Parathyroid adenoma (tissue), 2 donors: Measurements from ENCODE around the gene UBE2E2.

Experiments
- H2AFZ ChIP-seq: fragments of 300-600 bp; sonication (generic); one replicate; pipeline ENCODE4 v1.7.0; 2017; ENCODE audit warnings: antibody characterized with exemption, mild to moderate bottlenecking
- H3K27ac ChIP-seq: fragments of 300-600 bp; sonication (generic); one replicate; pipeline ENCODE4 v1.7.0; 2017
- H3K27me3 ChIP-seq: fragments of 300-600 bp; sonication (generic); one replicate; pipeline ENCODE4 v1.7.0; 2017; ENCODE audit warnings: low read length; ENCODE audit not compliant: control insufficient read depth, insufficient read depth
- H3K36me3 ChIP-seq: fragments of 300-600 bp; sonication (generic); one replicate; pipeline ENCODE4 v1.7.0; 2017; ENCODE audit warnings: low read length; ENCODE audit not compliant: control insufficient read depth, insufficient read depth
- H3K4me1 ChIP-seq: fragments of 300-600 bp; sonication (generic); one replicate; pipeline ENCODE4 v1.7.0; 2017; ENCODE audit warnings: control low read depth
- H3K4me2 ChIP-seq: fragments of 300-600 bp; sonication (generic); one replicate; pipeline ENCODE4 v1.7.0; 2017; ENCODE audit warnings: low read length
- H3K4me3 ChIP-seq: fragments of 300-600 bp; sonication (generic); one replicate; pipeline ENCODE4 v1.7.0; 2017; ENCODE audit warnings: low read depth, low read length
- H3K79me2 ChIP-seq: fragments of 300-600 bp; sonication (generic); one replicate; pipeline ENCODE4 v1.7.0; 2017; ENCODE audit warnings: control low read depth
- H3K9ac ChIP-seq: fragments of 300-600 bp; sonication (generic); one replicate; pipeline ENCODE4 v1.7.0; 2017; ENCODE audit warnings: mild to moderate bottlenecking
- H3K9me3 ChIP-seq: fragments of 300-600 bp; sonication (generic); one replicate; pipeline ENCODE4 v1.7.0; 2017; ENCODE audit warnings: low read length; ENCODE audit not compliant: control insufficient read depth
- TF ChIP-seq, protein P1 (sequence below): fragments of 300-600 bp; sonication (generic); IDR thresholded peaks from one replicate; pipeline ENCODE4 v1.7.0; 2017; ENCODE audit warnings: antibody characterized with exemption, mild to moderate bottlenecking
- donor health status: primary hyperparathyroidism.

UBE2E2 gene

DNA sequence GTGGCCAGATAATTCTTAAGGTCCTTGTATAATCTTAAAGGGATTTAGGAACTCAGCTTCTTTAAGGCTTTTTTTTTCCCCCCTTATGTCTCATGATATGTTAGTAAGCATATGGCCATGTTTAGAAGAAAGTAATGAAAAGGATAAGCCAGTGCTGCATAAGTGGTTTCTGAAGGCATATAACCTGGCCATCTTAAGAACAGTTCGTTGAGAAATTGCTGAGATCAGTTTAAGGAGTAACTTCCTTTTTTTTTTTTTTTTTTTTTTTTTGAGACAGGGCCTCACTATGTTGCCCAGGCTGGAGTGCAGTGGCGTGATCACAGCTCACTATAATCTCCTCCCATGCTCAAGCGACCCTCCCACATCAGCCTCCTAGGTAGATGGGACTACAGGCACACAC, 51.7 kb downstream of the UBE2E2 start:
- Histone ChIP-seq H3K9ac (no peak overlapping the region), H2AFZ (no peak overlapping the region), H3K27me3 (no peaks in the 10 kb centered on the region), H3K36me3 (no peaks in the 10 kb centered on the region), H3K27ac (no peak overlapping the region), H3K79me2 (peaks cover 3% of the 10 kb centered on the region), H3K4me1 (no peaks in the 10 kb centered on the region), H3K4me2 (no peak overlapping the region), H3K4me3 (no peak overlapping the region), H3K9me3 (no peaks in the 10 kb centered on the region)
- TF ChIP-seq, protein P1, sequence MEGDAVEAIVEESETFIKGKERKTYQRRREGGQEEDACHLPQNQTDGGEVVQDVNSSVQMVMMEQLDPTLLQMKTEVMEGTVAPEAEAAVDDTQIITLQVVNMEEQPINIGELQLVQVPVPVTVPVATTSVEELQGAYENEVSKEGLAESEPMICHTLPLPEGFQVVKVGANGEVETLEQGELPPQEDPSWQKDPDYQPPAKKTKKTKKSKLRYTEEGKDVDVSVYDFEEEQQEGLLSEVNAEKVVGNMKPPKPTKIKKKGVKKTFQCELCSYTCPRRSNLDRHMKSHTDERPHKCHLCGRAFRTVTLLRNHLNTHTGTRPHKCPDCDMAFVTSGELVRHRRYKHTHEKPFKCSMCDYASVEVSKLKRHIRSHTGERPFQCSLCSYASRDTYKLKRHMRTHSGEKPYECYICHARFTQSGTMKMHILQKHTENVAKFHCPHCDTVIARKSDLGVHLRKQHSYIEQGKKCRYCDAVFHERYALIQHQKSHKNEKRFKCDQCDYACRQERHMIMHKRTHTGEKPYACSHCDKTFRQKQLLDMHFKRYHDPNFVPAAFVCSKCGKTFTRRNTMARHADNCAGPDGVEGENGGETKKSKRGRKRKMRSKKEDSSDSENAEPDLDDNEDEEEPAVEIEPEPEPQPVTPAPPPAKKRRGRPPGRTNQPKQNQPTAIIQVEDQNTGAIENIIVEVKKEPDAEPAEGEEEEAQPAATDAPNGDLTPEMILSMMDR, result no peak

DNA sequence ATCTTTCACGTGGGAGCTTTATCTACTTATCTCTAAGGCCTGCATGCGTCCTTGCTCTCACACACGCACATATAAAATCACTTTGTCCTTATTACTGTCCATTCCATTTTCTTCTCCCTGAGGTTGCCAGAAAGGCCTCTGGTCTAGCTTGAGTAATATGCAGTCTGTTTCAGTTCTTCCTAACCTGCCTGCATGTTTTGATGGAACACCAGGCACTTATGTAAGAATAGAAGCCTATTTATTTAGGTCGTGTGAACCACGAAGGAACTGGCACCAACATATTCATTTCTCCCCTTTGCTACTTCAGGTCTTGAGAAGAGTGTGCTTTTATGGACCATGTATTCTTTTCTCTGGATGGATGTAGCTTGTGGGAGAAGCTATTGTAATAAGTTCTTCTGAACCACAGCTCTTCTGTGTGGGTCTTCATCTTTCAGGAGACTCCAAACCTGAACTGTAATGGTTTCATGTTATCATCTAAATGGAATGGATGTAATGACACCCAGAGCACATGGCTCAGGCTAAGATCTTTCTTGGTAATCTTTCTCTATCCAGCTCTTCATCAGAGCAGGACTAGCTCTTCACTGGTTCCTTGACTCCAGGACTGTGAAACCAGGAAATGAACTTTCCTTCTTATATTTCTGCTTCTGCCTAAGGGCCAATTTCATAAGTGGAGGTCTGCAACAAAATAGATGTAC, 53.8 kb downstream of the UBE2E2 start:
- no peak overlapping the region for H3K4me3 ChIP-seq
- no peaks in the 10 kb centered on the region for H3K27me3 ChIP-seq
- TF ChIP-seq, protein P1, result no peak
- no peaks in the 10 kb centered on the region for H3K9me3 ChIP-seq
- H3K79me2 ChIP-seq, result no peaks in the 10 kb centered on the region
- H3K4me2 ChIP-seq, result no peak overlapping the region
- H3K4me1 ChIP-seq, result no peaks in the 10 kb centered on the region
- H3K27ac ChIP-seq, result no peak overlapping the region
- no peak overlapping the region for H3K9ac ChIP-seq
- no peak overlapping the region for H2AFZ ChIP-seq
- no peaks in the 10 kb centered on the region for H3K36me3 ChIP-seq

DNA sequence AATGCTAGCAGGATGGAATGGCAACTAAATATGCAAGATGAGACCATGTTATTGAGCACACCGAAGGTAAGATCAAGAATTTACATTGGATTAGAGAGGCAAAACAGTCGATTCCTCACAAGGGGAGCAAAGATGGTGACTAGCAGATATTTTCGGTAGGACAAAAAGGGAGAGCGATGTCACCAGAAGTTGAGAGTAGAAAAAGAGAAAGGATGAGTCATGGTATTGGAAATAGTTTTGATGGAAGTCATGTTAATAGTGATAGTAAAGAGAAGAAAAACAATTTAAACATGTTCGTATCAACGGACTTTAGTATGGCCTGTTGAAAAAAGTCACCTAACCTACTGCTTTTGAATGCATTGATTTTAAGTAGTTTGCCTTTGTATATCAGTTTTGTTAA, 55.0 kb downstream of the UBE2E2 start:
- no peaks in the 10 kb centered on the region for H3K79me2 ChIP-seq
- H3K36me3 ChIP-seq, result no peaks in the 10 kb centered on the region
- H3K4me3 ChIP-seq, result no peak overlapping the region
- H3K9me3 ChIP-seq, result no peaks in the 10 kb centered on the region
- TF ChIP-seq, protein P1, result no peak
- H3K27ac ChIP-seq, result no peak overlapping the region
- H3K27me3 ChIP-seq, result no peaks in the 10 kb centered on the region
- H3K4me1 ChIP-seq, result no peaks in the 10 kb centered on the region
- H3K9ac ChIP-seq, result no peak overlapping the region
- H2AFZ ChIP-seq, result no peak overlapping the region
- no peak overlapping the region for H3K4me2 ChIP-seq

DNA sequence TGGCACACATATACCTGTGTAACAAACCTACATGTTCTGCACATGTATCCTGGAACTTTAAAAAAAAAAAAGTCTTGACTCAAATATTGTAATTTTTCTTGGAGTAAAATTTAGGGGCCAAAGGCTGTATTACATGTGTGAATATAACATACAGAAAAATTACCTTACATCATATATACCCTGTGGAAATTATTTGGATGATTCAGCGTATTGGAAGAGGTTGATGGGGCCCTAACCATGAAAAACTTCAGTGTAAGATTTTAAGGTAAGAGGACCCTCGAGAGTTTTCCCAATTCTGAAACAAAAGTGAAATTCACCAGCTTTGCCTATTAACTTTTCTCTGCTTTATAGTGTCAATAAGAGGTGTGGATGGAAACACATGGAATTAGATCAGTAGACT, 56.4 kb downstream of the UBE2E2 start:
- H3K27me3 ChIP-seq, result no peaks in the 10 kb centered on the region
- H3K36me3 ChIP-seq, result no peaks in the 10 kb centered on the region
- no peaks in the 10 kb centered on the region for H3K4me1 ChIP-seq
- H2AFZ ChIP-seq, result no peak overlapping the region
- no peak overlapping the region for H3K4me2 ChIP-seq
- TF ChIP-seq, protein P1, result no peak
- H3K27ac ChIP-seq, result no peak overlapping the region
- H3K4me3 ChIP-seq, result no peak overlapping the region
- H3K9me3 ChIP-seq, result no peaks in the 10 kb centered on the region
- no peaks in the 10 kb centered on the region for H3K79me2 ChIP-seq
- H3K9ac ChIP-seq, result no peak overlapping the region

DNA sequence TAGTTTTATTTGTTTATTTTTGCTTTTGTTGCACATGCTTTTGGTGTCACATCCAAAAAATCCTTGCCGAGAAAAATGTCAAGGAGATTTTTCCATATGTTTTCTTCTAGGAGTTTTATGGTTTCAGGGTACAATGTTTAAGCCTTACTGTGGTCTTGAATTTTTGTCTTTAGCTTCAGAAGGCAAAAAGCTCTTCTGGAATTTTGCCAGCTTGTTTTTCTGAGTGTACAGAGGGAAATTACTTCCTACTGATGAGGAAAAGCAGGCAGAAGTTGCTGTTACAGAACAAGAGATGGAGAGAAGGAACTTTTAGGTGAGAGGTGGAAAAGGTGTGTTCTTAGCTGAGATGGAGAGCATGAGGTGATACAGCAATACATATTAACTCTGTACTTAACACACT, 59.6 kb downstream of the UBE2E2 start:
- Histone ChIP-seq H3K36me3 (no peaks in the 10 kb centered on the region), H3K27ac (no peak overlapping the region), H3K4me3 (no peak overlapping the region), H3K4me1 (no peaks in the 10 kb centered on the region), H2AFZ (no peak overlapping the region), H3K9me3 (no peaks in the 10 kb centered on the region), H3K4me2 (no peak overlapping the region), H3K27me3 (no peaks in the 10 kb centered on the region), H3K9ac (no peak overlapping the region), H3K79me2 (no peaks in the 10 kb centered on the region)
- TF ChIP-seq, protein P1, result no peak
